Suprapubic skin (tissue), 3 donors: ENCODE data around the gene IQCK.

Experiments
- CTCF ChIP-seq, 2 donors: fragments of 200-600 bp in 1 of 2; fragments of 450-650 bp in 1 of 2; sonication (generic) in 1 of 2; IDR thresholded peaks; one replicate each; pipeline ENCODE4 v1.5.1; 2016 to 2019; ENCODE audit warnings: antibody characterized with exemption in 2 of 2, mild to moderate bottlenecking in 1 of 2, moderate library complexity in 1 of 2
- EP300 ChIP-seq: sonication (generic); formaldehyde crosslinking; IDR thresholded peaks from one replicate; pipeline ENCODE4 v1.6.1; 2017; ENCODE audit warnings: antibody characterized with exemption

GRCh38 chr16:19879241-19879792 is 161.2 kb downstream of the IQCK start:
- TF ChIP-seq EP300 (no peak), CTCF (IDR thresholded peaks at IDR 0.05) (no peak)
